ENCODE data around the gene EXOC3. TPM values are rescaled to one million over a fixed set of nuclear protein-coding genes. Genes with fewer than 3 reads are reported as not detected.

Gene EXOC3
- total RNA-seq, 2 donors from 2014 or later: 38.6 to 53.7 TPM

DNA sequence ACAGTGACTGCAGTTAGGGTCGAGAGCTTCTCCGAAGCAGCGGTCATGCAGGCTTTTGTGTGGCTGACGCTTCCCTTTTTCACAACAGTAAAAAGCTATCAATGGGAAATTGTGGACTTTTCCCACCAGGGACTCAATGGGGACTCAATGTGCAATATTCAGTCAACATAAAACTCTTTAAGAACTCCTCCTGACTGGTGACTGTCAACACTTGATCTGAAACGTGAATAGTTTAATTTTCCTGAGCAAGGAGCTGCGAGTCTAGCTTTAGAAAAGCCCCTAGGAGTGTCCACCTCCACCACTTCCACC lies 28.7 kb downstream of the EXOC3 start:
- Histone ChIP-seq H3K36me3 (ENCODE audit: control insufficient read depth, insufficient read depth, low read length) (no peaks in the 10 kb centered on the region), H3K4me3 (ENCODE audit: low read length) (peak overlapping the region; percentile 75), H3K4me1 (ENCODE audit: control insufficient read depth, insufficient read depth, low read length) (peaks cover 6% of the 10 kb centered on the region), H3K9ac (ENCODE audit: extremely low read depth, low read length, poor library complexity, severe bottlenecking) (no peak overlapping the region), H3K27me3 (ENCODE audit: control insufficient read depth, insufficient read depth, low read length, poor library complexity, severe bottlenecking) (peaks cover 18% of the 10 kb centered on the region), H3K27ac (ENCODE audit: low read depth, low read length) (no peak overlapping the region), H3K9me3 (ENCODE audit: control insufficient read depth, low read length) (no peaks in the 10 kb centered on the region)
- no peak overlapping the region for H3K27ac Mint-ChIP-seq
- peaks cover 1% of the 10 kb centered on the region for H3K36me3 Mint-ChIP-seq (ENCODE audit: low read depth)
- no peak for DNase-seq
- H3K4me3 Mint-ChIP-seq: peak overlapping the region; percentile 73
- WGBS, 2 experiments (ENCODE audit: insufficient coverage in 1 of 2, insufficient read length in 1 of 2): 88 to 98% methylated on average over 5 to 6 of the region's 6 CpGs
- TF ChIP-seq, protein P1, sequence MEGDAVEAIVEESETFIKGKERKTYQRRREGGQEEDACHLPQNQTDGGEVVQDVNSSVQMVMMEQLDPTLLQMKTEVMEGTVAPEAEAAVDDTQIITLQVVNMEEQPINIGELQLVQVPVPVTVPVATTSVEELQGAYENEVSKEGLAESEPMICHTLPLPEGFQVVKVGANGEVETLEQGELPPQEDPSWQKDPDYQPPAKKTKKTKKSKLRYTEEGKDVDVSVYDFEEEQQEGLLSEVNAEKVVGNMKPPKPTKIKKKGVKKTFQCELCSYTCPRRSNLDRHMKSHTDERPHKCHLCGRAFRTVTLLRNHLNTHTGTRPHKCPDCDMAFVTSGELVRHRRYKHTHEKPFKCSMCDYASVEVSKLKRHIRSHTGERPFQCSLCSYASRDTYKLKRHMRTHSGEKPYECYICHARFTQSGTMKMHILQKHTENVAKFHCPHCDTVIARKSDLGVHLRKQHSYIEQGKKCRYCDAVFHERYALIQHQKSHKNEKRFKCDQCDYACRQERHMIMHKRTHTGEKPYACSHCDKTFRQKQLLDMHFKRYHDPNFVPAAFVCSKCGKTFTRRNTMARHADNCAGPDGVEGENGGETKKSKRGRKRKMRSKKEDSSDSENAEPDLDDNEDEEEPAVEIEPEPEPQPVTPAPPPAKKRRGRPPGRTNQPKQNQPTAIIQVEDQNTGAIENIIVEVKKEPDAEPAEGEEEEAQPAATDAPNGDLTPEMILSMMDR (conservative IDR thresholded peaks at IDR 0.05): no peak
- H3K4me1 Mint-ChIP-seq: peaks cover 6% of the 10 kb centered on the region
- H3K9me3 Mint-ChIP-seq: no peaks in the 10 kb centered on the region
- H3K27me3 Mint-ChIP-seq (ENCODE audit: insufficient read depth): peaks cover 19% of the 10 kb centered on the region

DNA sequence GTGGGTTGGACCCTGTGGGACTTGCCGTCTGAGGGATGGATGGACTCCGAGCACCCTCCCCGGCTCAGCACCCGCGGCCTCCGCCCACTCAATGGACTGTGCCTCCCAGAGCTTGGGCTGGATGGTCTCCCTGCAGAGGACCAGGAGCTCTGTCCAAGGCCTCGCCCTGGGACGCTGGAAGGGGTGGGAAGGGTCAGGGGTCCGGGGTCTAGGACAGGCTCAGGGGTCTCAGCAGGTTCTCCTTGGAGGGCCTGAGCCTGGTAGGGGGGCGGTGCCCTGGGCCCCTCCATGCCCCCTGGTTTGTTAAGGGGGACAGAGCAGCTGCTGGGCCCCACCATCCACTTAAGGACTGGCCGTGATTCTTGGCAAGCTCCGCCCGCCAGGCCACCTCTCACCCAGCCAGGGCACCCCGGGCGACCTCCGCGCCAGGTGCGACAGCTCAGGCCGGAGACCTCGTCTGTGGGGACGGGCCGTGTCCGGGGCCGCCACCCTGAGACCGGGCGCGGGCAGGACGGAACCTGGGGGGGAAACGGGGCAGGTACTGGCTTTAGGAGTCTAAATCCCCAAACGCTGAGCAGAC lies 29.2 kb downstream of the EXOC3 start:
- Mint-ChIP-seq H3K4me1 (peaks cover 6% of the 10 kb centered on the region), H3K27me3 (ENCODE audit: insufficient read depth) (peaks cover 23% of the 10 kb centered on the region), H3K36me3 (ENCODE audit: low read depth) (peaks cover 1% of the 10 kb centered on the region), H3K9me3 (no peaks in the 10 kb centered on the region), H3K4me3 (peak overlapping the region; percentile 73), H3K27ac (no peak overlapping the region)
- Histone ChIP-seq H3K9ac (ENCODE audit: extremely low read depth, low read length, poor library complexity, severe bottlenecking) (peak overlapping the region; percentile 62), H3K4me3 (ENCODE audit: low read length) (peak overlapping the region; percentile 75), H3K4me1 (ENCODE audit: control insufficient read depth, insufficient read depth, low read length) (peaks cover 6% of the 10 kb centered on the region), H3K27me3 (ENCODE audit: control insufficient read depth, insufficient read depth, low read length, poor library complexity, severe bottlenecking) (peaks cover 18% of the 10 kb centered on the region), H3K36me3 (ENCODE audit: control insufficient read depth, insufficient read depth, low read length) (no peaks in the 10 kb centered on the region), H3K9me3 (ENCODE audit: control insufficient read depth, low read length) (no peaks in the 10 kb centered on the region), H3K27ac (ENCODE audit: low read depth, low read length) (peak overlapping the region; percentile 75)
- DNase-seq: peak; percentile 60
- 35 to 44% methylated on average over 6 to 30 of the region's 30 CpGs for WGBS, 2 experiments (ENCODE audit: insufficient coverage in 1 of 2, insufficient read length in 1 of 2)
- TF ChIP-seq, protein P1 (conservative IDR thresholded peaks at IDR 0.05): no peak

DNA sequence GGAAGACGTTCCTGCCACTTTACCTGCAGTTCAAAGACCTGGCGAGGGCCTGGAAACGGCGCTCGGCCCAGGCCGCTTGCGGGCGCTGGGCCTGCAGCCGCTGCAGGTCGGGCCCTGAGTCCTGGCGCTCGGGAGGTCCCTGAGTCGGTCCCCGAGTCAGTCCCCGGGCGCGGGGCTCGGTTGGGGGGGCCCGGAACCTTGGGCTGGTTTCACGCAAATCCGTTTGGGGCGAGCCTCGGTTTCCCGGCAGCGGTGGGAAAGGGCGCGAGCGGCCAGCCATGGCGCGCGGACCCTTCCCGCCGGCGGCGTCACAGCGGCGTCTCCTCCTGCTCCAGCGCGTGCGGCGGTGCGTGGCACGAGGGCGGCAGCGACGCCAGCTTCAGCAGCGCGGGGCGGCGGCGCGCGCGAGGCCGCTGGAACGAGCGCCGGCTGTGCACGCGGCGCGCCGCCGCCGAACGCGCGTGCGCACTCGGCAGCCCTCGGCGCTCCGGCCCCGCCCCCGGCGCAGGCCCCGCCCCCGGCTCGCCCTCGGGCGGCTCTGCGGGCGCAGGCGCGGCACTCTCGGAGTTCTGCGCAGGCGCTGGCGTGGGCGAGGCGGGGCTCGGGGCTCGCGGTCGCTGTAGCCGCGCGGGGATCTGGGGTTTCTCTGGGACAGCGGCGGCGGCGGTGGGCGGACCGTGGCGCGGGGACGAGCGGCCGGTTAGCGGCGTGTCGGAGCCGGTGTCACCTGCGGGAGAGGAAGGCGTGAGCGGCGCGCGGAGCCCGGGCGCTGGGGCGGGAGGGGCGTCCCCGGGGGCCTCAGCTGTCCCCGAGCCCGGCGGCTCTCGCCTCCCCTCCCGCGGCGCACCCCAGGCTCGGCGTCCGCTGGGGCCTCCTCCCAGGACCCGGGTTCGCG lies 29.9 kb downstream of the EXOC3 start:
- peaks cover 23% of the 10 kb centered on the region for H3K27me3 Mint-ChIP-seq (ENCODE audit: insufficient read depth)
- H3K4me1 ChIP-seq (ENCODE audit: control insufficient read depth, insufficient read depth, low read length): peaks cover 6% of the 10 kb centered on the region
- peak overlapping the region; percentile 75 for H3K27ac ChIP-seq (ENCODE audit: low read depth, low read length)
- H3K27me3 ChIP-seq (ENCODE audit: control insufficient read depth, insufficient read depth, low read length, poor library complexity, severe bottlenecking): peaks cover 18% of the 10 kb centered on the region
- DNase-seq: peak; percentile 90
- H3K27ac Mint-ChIP-seq: no peak overlapping the region
- peak overlapping the region; percentile 83 for H3K4me3 ChIP-seq (ENCODE audit: low read length)
- H3K36me3 Mint-ChIP-seq (ENCODE audit: low read depth): peaks cover 1% of the 10 kb centered on the region
- H3K4me3 Mint-ChIP-seq: peak overlapping the region; percentile 73
- no peaks in the 10 kb centered on the region for H3K9me3 Mint-ChIP-seq
- TF ChIP-seq, protein P1 (conservative IDR thresholded peaks at IDR 0.05): peak; percentile 12
- no peaks in the 10 kb centered on the region for H3K36me3 ChIP-seq (ENCODE audit: control insufficient read depth, insufficient read depth, low read length)
- H3K9ac ChIP-seq (ENCODE audit: extremely low read depth, low read length, poor library complexity, severe bottlenecking): peak overlapping the region; percentile 62
- no peaks in the 10 kb centered on the region for H3K9me3 ChIP-seq (ENCODE audit: control insufficient read depth, low read length)
- 0 to 1% methylated on average over 15 to 137 of the region's 137 CpGs for WGBS, 2 experiments (ENCODE audit: insufficient coverage in 1 of 2, insufficient read length in 1 of 2)
- H3K4me1 Mint-ChIP-seq: peaks cover 6% of the 10 kb centered on the region
